Measurements from ENCODE around the gene LHFPL6.

Gene LHFPL6

GRCh38 chr13:39330504-39330903 is 272.5 kb downstream of the LHFPL6 start:
- DNase-seq: no peak

GRCh38 chr13:39329182-39329639 is 273.8 kb downstream of the LHFPL6 start:
- no peak for DNase-seq

- DNase-seq: no peak
These were observed 275.9 kb downstream of the LHFPL6 start for GRCh38 chr13:39327172-39327479.

GRCh38 chr13:39326469-39327171 is 276.4 kb downstream of the LHFPL6 start:
- no peak for DNase-seq

GRCh38 chr13:39324806-39325311 is 278.1 kb downstream of the LHFPL6 start:
- DNase-seq: no peak

GRCh38 chr13:39322836-39323585 is 280.0 kb downstream of the LHFPL6 start:
- DNase-seq: no peak

- DNase-seq: no peak
These were observed 281.4 kb downstream of the LHFPL6 start for GRCh38 chr13:39321574-39321973.

GRCh38 chr13:39318161-39318560 is 284.8 kb downstream of the LHFPL6 start:
- no peak for DNase-seq

GRCh38 chr13:39317291-39317690 is 285.7 kb downstream of the LHFPL6 start:
- no peak for DNase-seq

- DNase-seq: no peak
These were observed 287.2 kb downstream of the LHFPL6 start for GRCh38 chr13:39315796-39316195.

- no peak for DNase-seq
These were observed 289.3 kb downstream of the LHFPL6 start for GRCh38 chr13:39313721-39314120.

- no peak for DNase-seq
These were observed 290.4 kb downstream of the LHFPL6 start for GRCh38 chr13:39312596-39312995.

GRCh38 chr13:39311619-39312018 is 291.4 kb downstream of the LHFPL6 start:
- DNase-seq: no peak

GRCh38 chr13:39310961-39311360 is 292.0 kb downstream of the LHFPL6 start:
- no peak for DNase-seq

- no peak for DNase-seq
These were observed 296.1 kb downstream of the LHFPL6 start for GRCh38 chr13:39306639-39307589.

GRCh38 chr13:39302820-39303219 is 300.2 kb downstream of the LHFPL6 start:
- DNase-seq: no peak

- DNase-seq: no peak
These were observed 304.0 kb downstream of the LHFPL6 start for GRCh38 chr13:39298951-39299350.

GRCh38 chr13:39297664-39298171 is 305.3 kb downstream of the LHFPL6 start:
- DNase-seq: no peak

GRCh38 chr13:39297023-39297422 is 306.0 kb downstream of the LHFPL6 start:
- DNase-seq: no peak

GRCh38 chr13:39296193-39296592 is 306.8 kb downstream of the LHFPL6 start:
- no peak for DNase-seq
